B cell (primary cell): ENCODE measurements around the gene SRXN1.

Experiments
- CTCF ChIP-seq: fragments of 200-600 bp; IDR thresholded peaks from one replicate; pipeline ENCODE4 v1.8.0; 2022; ENCODE audit warnings: antibody characterized with exemption, mild to moderate bottlenecking
- EZH2 ChIP-seq: IDR thresholded peaks from 2 replicates; pipeline ENCODE4 v1.6.1; 2012; ENCODE audit warnings: borderline replicate concordance, low read depth, mild to moderate bottlenecking, moderate library complexity, low read length; ENCODE audit not compliant: insufficient read depth, poor library complexity, severe bottlenecking

- TF ChIP-seq CTCF (no peak), EZH2 (no peak)
Observed at GRCh38 chr20:635028-635892, 17.7 kb downstream of the SRXN1 start.
